NT2/D1 (cell line): ENCODE data around the gene HCN3.

Source experiments
- SUZ12 ChIP-seq: IDR thresholded peaks from 2 replicates; pipeline ENCODE4 v1.6.1; 2011; ENCODE audit not compliant: insufficient read length, insufficient read depth; ENCODE audit errors: extremely low read depth
- YY1 ChIP-seq: IDR thresholded peaks from 2 replicates; pipeline ENCODE4 v1.6.1; 2011; ENCODE audit not compliant: insufficient read length, insufficient read depth

- TF ChIP-seq YY1: no peak
- no peak for TF ChIP-seq SUZ12
Measured at GRCh38 chr1:155313261-155313660, 36.0 kb downstream of the HCN3 start.
